B cell (primary cell): ENCODE measurements around the gene DNAJC11. TPM values are rescaled to one million over a fixed set of nuclear protein-coding genes. Genes with fewer than 3 reads are reported as not detected.

Experiments
- ATAC-seq: fragments of 200-7000 bp; cut with Tn5 transposase; one replicate; pipeline ENCODE4 v1.10.0; 2021; ENCODE audit warnings: low read depth, mild to moderate bottlenecking, moderate number of reproducible peaks, moderate library complexity
- CTCF ChIA-PET: fragments of 350-600 bp; sonication (Branson Sonifier 250); formaldehyde crosslinking; loops from one replicate; lab custom pipeline; 2021; ENCODE audit warnings: antibody characterized with exemption, inconsistent platforms; lab: Charles Lee
- POLR2A ChIA-PET: fragments of 350-600 bp; sonication (Branson Sonifier 250); formaldehyde crosslinking; loops from one replicate; lab custom pipeline; 2021; ENCODE audit warnings: antibody characterized with exemption; lab: Charles Lee
- DNase-seq: peaks from one replicate; pipeline ENCODE4 v3.0.0; 2013
- H2AFZ ChIP-seq: 2 replicates; pipeline ENCODE4 v1.6.1; 2012; ENCODE audit warnings: mild to moderate bottlenecking, low read depth, low read length; ENCODE audit not compliant: insufficient read depth, poor library complexity, severe bottlenecking
- H3K27ac ChIP-seq, 2 donors: 1 replicate in 1 of 2; 2 replicates in 1 of 2; pipeline ENCODE4 v1.5.1; 2012 to 2013; ENCODE audit warnings: low read length in 2 of 2, mild to moderate bottlenecking in 2 of 2, moderate library complexity in 1 of 2
- H3K27me3 ChIP-seq, 4 experiments: fragments of 200-600 bp in 1 of 4; sonication (generic) in 1 of 4; replicated peaks in 1 of 4; 1 replicate in 2 of 4; 2 replicates in 2 of 4; pipeline versions ENCODE4 v1.6.1 to v1.7.0; 2013 to 2016; ENCODE audit warnings: low read length in 3 of 4, mild to moderate bottlenecking in 2 of 4, mixed read lengths in 1 of 4, moderate library complexity in 1 of 4; ENCODE audit not compliant: insufficient read depth in 4 of 4, control insufficient read depth in 3 of 4; ENCODE audit errors: control extremely low read depth in 1 of 4
- H3K36me3 ChIP-seq, 2 experiments: replicated peaks in 1 of 2; 1 replicate in 1 of 2; 2 replicates in 1 of 2; pipeline versions ENCODE4 v1.6.1 to v1.7.1; 2013; ENCODE audit warnings: low read length in 1 of 2; ENCODE audit not compliant: insufficient read depth in 2 of 2, control insufficient read depth in 1 of 2; ENCODE audit errors: control extremely low read depth in 1 of 2, extremely low read depth in 1 of 2
- H3K4me1 ChIP-seq, 2 donors: fragments of 200-600 bp in 1 of 2; sonication (generic) in 1 of 2; 1 replicate in 1 of 2; 2 replicates in 1 of 2; pipeline versions ENCODE4 v1.5.1 to v1.6.1; 2013 to 2017; ENCODE audit warnings: low read length in 2 of 2; ENCODE audit not compliant: control insufficient read depth in 2 of 2, insufficient read depth in 2 of 2
- H3K4me2 ChIP-seq: replicated peaks from 2 replicates; pipeline ENCODE3; 2012; ENCODE audit warnings: mild to moderate bottlenecking, low read depth, low read length; ENCODE audit not compliant: poor library complexity, severe bottlenecking
- H3K4me3 ChIP-seq, 5 experiments: fragments of 200-600 bp in 1 of 5; sonication (generic) in 1 of 5; 1 replicate in 3 of 5; 2 replicates in 2 of 5; pipeline versions ENCODE4 v1.5.1 to v1.7.0; 2011 to 2016; ENCODE audit warnings: low read length in 4 of 5, mild to moderate bottlenecking in 4 of 5, low read depth in 2 of 5, control low read depth in 1 of 5, moderate library complexity in 1 of 5; ENCODE audit not compliant: insufficient read depth in 1 of 5; ENCODE audit errors: control extremely low read depth in 1 of 5, extremely low read depth in 1 of 5
- H3K79me2 ChIP-seq: fragments of 200-600 bp; sonication (generic); one replicate; pipeline ENCODE4 v1.6.0; 2016; ENCODE audit warnings: low read length; ENCODE audit not compliant: control insufficient read depth, insufficient read depth
- H3K9ac ChIP-seq: fragments of 200-600 bp; sonication (generic); 2 replicates; pipeline ENCODE4 v1.6.1; 2017; ENCODE audit warnings: mild to moderate bottlenecking, low read length, moderate library complexity
- H3K9me3 ChIP-seq, 3 donors: one replicate each; pipeline versions ENCODE4 v1.6.1 to v1.7.1; 2013; ENCODE audit warnings: low read length in 2 of 3; ENCODE audit not compliant: control insufficient read depth in 2 of 3, insufficient read depth in 1 of 3; ENCODE audit errors: control extremely low read depth in 1 of 3
- H4K20me1 ChIP-seq: 2 replicates; pipeline ENCODE4 v1.6.0; 2012; ENCODE audit warnings: mild to moderate bottlenecking, low read length; ENCODE audit not compliant: insufficient read depth, control insufficient read depth, poor library complexity, severe bottlenecking
- H3K27ac Mint-ChIP-seq: one replicate; pipeline ENCODE4 v1.8.0; 2021; ENCODE audit warnings: mixed read lengths
- H3K27me3 Mint-ChIP-seq: one replicate; pipeline ENCODE4 v1.8.0; 2021; ENCODE audit warnings: mixed read lengths
- H3K4me1 Mint-ChIP-seq: one replicate; pipeline ENCODE4 v1.8.0; 2021; ENCODE audit warnings: mixed read lengths
- H3K4me3 Mint-ChIP-seq: one replicate; pipeline ENCODE4 v1.8.0; 2021; ENCODE audit warnings: mixed read lengths
- H3K9me3 Mint-ChIP-seq: one replicate; pipeline ENCODE4 v1.8.0; 2022; ENCODE audit warnings: mixed read lengths; ENCODE audit not compliant: insufficient read depth
- EZH2 ChIP-seq: IDR thresholded peaks from 2 replicates; pipeline ENCODE4 v1.6.1; 2012; ENCODE audit warnings: borderline replicate concordance, low read depth, mild to moderate bottlenecking, moderate library complexity, low read length; ENCODE audit not compliant: insufficient read depth, poor library complexity, severe bottlenecking
- WGBS: methylation state at CpG from one replicate; pipeline ENCODE4 v1.1.5; 2013; ENCODE audit warnings: missing lambda C conversion rate; ENCODE audit not compliant: insufficient coverage; 5-methylcytosine and 5-hydroxymethylcytosine counted together
- intact Hi-C: fragments of 100-400 bp; cut with micrococcal nuclease; formaldehyde crosslinking; loops from one replicate; pipeline ENCODE4 v1.10.0; 2022
- polyA plus RNA-seq: library from polyadenylated mRNA; depleted of rRNA; stranded (reverse); fragments of >200 nt; gene quantifications from 2 replicates; pipeline ENCODE4 v1.2.3, GENCODE V29; 2012
- total RNA-seq, 2 donors: library from RNA; stranded (reverse); fragments of 120-200 nt in 1 of 2; gene quantifications; 1 replicate in 1 of 2; 2 replicates in 1 of 2; pipeline versions ENCODE4 v1.2.3 to v1.2.4, GENCODE V29; 2013 to 2022
- TF ChIP-seq, protein P1 (sequence below): fragments of 200-600 bp; IDR thresholded peaks from one replicate; pipeline ENCODE4 v1.8.0; 2022; ENCODE audit warnings: antibody characterized with exemption, mild to moderate bottlenecking

DNAJC11 gene
- total and polyA plus RNA-seq, 2 donors (not counting 1 experiment from before 2014, with no cell fraction given) = 29.2 to 51.6 TPM

DNA sequence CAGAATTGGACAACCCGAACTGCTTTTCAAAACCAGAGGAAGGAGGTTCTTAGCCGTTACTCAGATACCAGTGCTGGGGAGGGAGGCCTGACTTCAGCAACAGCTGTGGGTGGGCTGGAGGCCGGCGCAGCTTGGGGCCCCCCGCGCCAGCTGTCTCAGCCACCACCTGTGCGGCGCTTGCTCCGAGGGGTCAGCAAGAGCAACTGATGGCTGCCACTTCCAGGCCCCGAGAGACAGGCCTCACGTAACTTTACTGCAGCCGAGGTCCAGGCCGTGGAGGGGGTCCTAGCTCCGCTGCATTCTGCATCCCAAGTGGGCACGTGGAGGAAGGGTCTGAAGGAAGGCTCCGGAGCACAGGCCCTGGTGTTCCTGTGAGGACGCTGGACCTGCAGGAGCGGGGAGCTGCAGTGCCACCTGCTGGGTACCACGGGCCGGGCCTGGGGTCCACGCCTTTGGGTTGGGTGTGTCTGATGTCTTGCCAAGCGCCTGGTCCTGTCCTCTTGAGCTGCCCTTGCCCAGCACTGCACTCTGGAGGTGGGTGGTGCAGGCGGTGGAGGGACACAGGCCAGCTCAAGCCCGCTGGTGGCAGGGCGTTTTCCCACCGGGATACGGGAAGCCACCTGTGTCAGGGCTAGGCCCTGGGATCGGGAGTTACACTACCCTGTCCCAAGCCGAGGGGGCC lies 67.1 kb downstream of the DNAJC11 start:
- Histone ChIP-seq H2AFZ (no peak overlapping the region), H3K9ac (no peak overlapping the region), H3K9me3 (no peaks in the 10 kb centered on the region), H3K4me2 (no peak overlapping the region), H3K27ac (no peak overlapping the region), H3K4me3 (no peak overlapping the region), H3K36me3 (peaks cover 1 to 57% of the 10 kb centered on the region in 2 experiments), H3K79me2 (peaks cover 3% of the 10 kb centered on the region), H4K20me1 (peaks cover 7% of the 10 kb centered on the region), H3K4me1 (no peaks in the 10 kb centered on the region), H3K27me3 (no peaks in the 10 kb centered on the region)
- DNase-seq (peak; percentile 47), ATAC-seq (peak; percentile 28)
- TF ChIP-seq, protein P1, sequence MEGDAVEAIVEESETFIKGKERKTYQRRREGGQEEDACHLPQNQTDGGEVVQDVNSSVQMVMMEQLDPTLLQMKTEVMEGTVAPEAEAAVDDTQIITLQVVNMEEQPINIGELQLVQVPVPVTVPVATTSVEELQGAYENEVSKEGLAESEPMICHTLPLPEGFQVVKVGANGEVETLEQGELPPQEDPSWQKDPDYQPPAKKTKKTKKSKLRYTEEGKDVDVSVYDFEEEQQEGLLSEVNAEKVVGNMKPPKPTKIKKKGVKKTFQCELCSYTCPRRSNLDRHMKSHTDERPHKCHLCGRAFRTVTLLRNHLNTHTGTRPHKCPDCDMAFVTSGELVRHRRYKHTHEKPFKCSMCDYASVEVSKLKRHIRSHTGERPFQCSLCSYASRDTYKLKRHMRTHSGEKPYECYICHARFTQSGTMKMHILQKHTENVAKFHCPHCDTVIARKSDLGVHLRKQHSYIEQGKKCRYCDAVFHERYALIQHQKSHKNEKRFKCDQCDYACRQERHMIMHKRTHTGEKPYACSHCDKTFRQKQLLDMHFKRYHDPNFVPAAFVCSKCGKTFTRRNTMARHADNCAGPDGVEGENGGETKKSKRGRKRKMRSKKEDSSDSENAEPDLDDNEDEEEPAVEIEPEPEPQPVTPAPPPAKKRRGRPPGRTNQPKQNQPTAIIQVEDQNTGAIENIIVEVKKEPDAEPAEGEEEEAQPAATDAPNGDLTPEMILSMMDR = peak; percentile 30
- no peak for TF ChIP-seq EZH2
- Mint-ChIP-seq H3K9me3 (no peaks in the 10 kb centered on the region), H3K27me3 (no peaks in the 10 kb centered on the region), H3K4me3 (no peak overlapping the region), H3K27ac (no peak overlapping the region), H3K4me1 (peaks cover under 1% of the 10 kb centered on the region)
- ChIA-PET POLR2A (interaction anchor here (0.6 kb wide), 1 partner anchor 31 kb away, joined by 3 read pairs; no protein-coding TSS in a partner anchor), CTCF (interaction anchor here (0.9 to 2.2 kb wide), 4 partner anchors 11 to 151 kb away, joined by 3 to 7 read pairs (median 6); partner anchors contain the start of genes NOL9 and TAS1R1)
- intact Hi-C loops = no loop called here
- 85% methylated on average over 29 of the region's 29 CpGs for whole genome bisulfite sequencing
